Tibial nerve (tissue), 3 donors: ENCODE measurements around the gene SEC61A1.

Experiments used
- CTCF ChIP-seq, 5 experiments: fragments of 200-600 bp in 3 of 5; fragments of 450-650 bp in 2 of 5; sonication (generic) in 3 of 5; IDR thresholded peaks; one replicate each; pipeline ENCODE4 v1.5.1; 2016 to 2019; ENCODE audit warnings: antibody characterized with exemption in 5 of 5, mild to moderate bottlenecking in 3 of 5, moderate library complexity in 2 of 5
- POLR2A ChIP-seq, 2 donors: fragments of 450-650 bp; IDR thresholded peaks; one replicate each; pipeline ENCODE4 v1.6.1; 2017; ENCODE audit warnings: antibody characterized with exemption in 2 of 2, mild to moderate bottlenecking in 2 of 2, moderate library complexity in 2 of 2

- TF ChIP-seq POLR2A (IDR thresholded peaks at IDR 0.05) (no peak), CTCF (IDR thresholded peaks at IDR 0.05) (no peak)
These were observed 11.6 kb upstream of the SEC61A1 start for GRCh38 chr3:128040660-128041059.
